Uterus (tissue), 4 donors: ENCODE measurements around the gene AKT2. TPM values are rescaled to one million over a fixed set of nuclear protein-coding genes. Genes with fewer than 3 reads are reported as not detected.

ENCODE experiments used
- DNase-seq, 2 donors: peaks; one replicate each; pipeline ENCODE4 v3.0.0-alpha.2; 2019 to 2020
- H3K27ac ChIP-seq, 2 donors: fragments of 200-600 bp; sonication (generic); 1 replicate in 1 of 2; 2 replicates in 1 of 2; pipeline ENCODE4 v1.5.1; 2016 to 2018
- H3K27me3 ChIP-seq, 2 donors: fragments of 200-600 bp; sonication (generic); one replicate each; pipeline ENCODE4 v1.5.1; 2018 to 2019; ENCODE audit warnings: control low read depth in 1 of 2
- H3K36me3 ChIP-seq, 2 donors: fragments of 200-600 bp; sonication (generic); one replicate each; pipeline ENCODE4 v1.5.1; 2019; ENCODE audit warnings: control low read depth in 1 of 2
- H3K4me1 ChIP-seq, 2 donors: fragments of 200-600 bp; sonication (generic); one replicate each; pipeline ENCODE4 v1.5.1; 2018 to 2019; ENCODE audit warnings: control low read depth in 1 of 2
- H3K4me3 ChIP-seq, 2 donors: fragments of 200-600 bp; sonication (generic); 1 replicate in 1 of 2; 2 replicates in 1 of 2; pipeline ENCODE4 v1.5.1; 2018 to 2019; ENCODE audit warnings: mild to moderate bottlenecking in 1 of 2
- H3K9me3 ChIP-seq, 2 donors: fragments of 200-600 bp; sonication (generic); one replicate each; pipeline ENCODE4 v1.5.1; 2019; ENCODE audit warnings: control low read depth in 1 of 2
- POLR2A ChIP-seq, 2 donors: fragments of 450-650 bp; IDR thresholded peaks; one replicate each; pipeline ENCODE4 v1.6.1; 2016; ENCODE audit warnings: antibody characterized with exemption in 2 of 2, mild to moderate bottlenecking in 1 of 2, moderate library complexity in 1 of 2
- intact Hi-C: fragments of 100-400 bp; cut with DNase I; formaldehyde crosslinking; loops from one replicate; pipeline ENCODE4 v1.15.1; 2023; ENCODE audit warnings: low total_unique reads
- total RNA-seq, 4 donors: library from RNA; depleted of rRNA in 3 of 4; stranded (reverse); fragments of >200 nt in 3 of 4; gene quantifications; one replicate each; pipeline versions ENCODE4 v1.1.0 to v1.2.4, GENCODE V29; 2014 to 2023
- TF ChIP-seq, protein P1 (sequence below), 4 experiments: fragments of 200-600 bp in 2 of 4; fragments of 450-650 bp in 2 of 4; sonication (generic) in 2 of 4; IDR thresholded peaks; one replicate each; pipeline ENCODE4 v1.5.1; 2016 to 2019; ENCODE audit warnings: antibody characterized with exemption in 4 of 4, mild to moderate bottlenecking in 2 of 4, moderate library complexity in 1 of 4
- donor health status: DM: yes; HTN: yes; CAD: no.

AKT2 gene
- total RNA-seq, 4 donors from 2014 or later = 32.6 to 177 (median 95.2) TPM

- H3K36me3 ChIP-seq = no peaks in the 10 kb centered on the region
- peaks cover 0 to 22% of the 10 kb centered on the region in 2 donors for H3K4me1 ChIP-seq
- TF ChIP-seq, protein P1, sequence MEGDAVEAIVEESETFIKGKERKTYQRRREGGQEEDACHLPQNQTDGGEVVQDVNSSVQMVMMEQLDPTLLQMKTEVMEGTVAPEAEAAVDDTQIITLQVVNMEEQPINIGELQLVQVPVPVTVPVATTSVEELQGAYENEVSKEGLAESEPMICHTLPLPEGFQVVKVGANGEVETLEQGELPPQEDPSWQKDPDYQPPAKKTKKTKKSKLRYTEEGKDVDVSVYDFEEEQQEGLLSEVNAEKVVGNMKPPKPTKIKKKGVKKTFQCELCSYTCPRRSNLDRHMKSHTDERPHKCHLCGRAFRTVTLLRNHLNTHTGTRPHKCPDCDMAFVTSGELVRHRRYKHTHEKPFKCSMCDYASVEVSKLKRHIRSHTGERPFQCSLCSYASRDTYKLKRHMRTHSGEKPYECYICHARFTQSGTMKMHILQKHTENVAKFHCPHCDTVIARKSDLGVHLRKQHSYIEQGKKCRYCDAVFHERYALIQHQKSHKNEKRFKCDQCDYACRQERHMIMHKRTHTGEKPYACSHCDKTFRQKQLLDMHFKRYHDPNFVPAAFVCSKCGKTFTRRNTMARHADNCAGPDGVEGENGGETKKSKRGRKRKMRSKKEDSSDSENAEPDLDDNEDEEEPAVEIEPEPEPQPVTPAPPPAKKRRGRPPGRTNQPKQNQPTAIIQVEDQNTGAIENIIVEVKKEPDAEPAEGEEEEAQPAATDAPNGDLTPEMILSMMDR (IDR thresholded peaks at IDR 0.05) = no peak
- no peak for TF ChIP-seq POLR2A (IDR thresholded peaks at IDR 0.05)
- no peaks in the 10 kb centered on the region for H3K27me3 ChIP-seq
- no peaks in the 10 kb centered on the region for H3K9me3 ChIP-seq
- no peak for DNase-seq
- intact Hi-C loops = no loop called here
- H3K27ac ChIP-seq = peak overlapping the region; percentile 94 to 98
- H3K4me3 ChIP-seq = peak overlapping the region; percentile 52 to 61
Measured at GRCh38 chr19:40286235-40286970, 1.3 kb upstream of the AKT2 start.

- TF ChIP-seq, protein P1 (IDR thresholded peaks at IDR 0.05) = peak in 2 of 4 experiments; percentile 2 to 28
- TF ChIP-seq POLR2A (IDR thresholded peaks at IDR 0.05) = peak; percentile 48 to 58
- H3K36me3 ChIP-seq = no peaks in the 10 kb centered on the region
- intact Hi-C loops = no loop called here
- H3K27ac ChIP-seq = peak overlapping the region; percentile 94 to 98
- H3K9me3 ChIP-seq = no peaks in the 10 kb centered on the region
- H3K4me3 ChIP-seq = peak overlapping the region; percentile 61 to 95
- peak; percentile 98 to 99 for DNase-seq
- H3K4me1 ChIP-seq = peaks cover under 1 to 30% of the 10 kb centered on the region in 2 donors
- H3K27me3 ChIP-seq = no peaks in the 10 kb centered on the region
Measured at GRCh38 chr19:40285353-40286234, 449 bp upstream of the AKT2 start.

DNA sequence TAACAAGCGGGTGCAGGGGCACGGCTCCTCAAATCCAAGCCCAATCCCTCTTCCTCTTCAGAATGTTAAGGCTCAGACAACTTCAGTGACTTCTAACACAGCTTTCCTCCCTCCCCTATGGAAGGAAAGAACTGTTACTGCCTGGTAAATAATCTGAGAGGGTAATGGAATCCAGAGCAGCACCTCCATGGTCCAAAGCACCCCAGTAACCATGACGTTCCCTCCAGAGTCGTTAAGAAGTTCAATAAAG, 969 bp downstream of the AKT2 start:
- Histone ChIP-seq H3K27ac (peak overlapping the region; percentile 94 to 98), H3K36me3 (no peaks in the 10 kb centered on the region), H3K4me3 (peak overlapping the region; percentile 61 to 95), H3K9me3 (no peaks in the 10 kb centered on the region), H3K4me1 (peaks cover 11 to 41% of the 10 kb centered on the region in 2 donors), H3K27me3 (no peaks in the 10 kb centered on the region)
- intact Hi-C loops = no loop called here
- TF ChIP-seq, protein P1 (IDR thresholded peaks at IDR 0.05) = no peak
- no peak for TF ChIP-seq POLR2A (IDR thresholded peaks at IDR 0.05)
- no peak for DNase-seq

DNA sequence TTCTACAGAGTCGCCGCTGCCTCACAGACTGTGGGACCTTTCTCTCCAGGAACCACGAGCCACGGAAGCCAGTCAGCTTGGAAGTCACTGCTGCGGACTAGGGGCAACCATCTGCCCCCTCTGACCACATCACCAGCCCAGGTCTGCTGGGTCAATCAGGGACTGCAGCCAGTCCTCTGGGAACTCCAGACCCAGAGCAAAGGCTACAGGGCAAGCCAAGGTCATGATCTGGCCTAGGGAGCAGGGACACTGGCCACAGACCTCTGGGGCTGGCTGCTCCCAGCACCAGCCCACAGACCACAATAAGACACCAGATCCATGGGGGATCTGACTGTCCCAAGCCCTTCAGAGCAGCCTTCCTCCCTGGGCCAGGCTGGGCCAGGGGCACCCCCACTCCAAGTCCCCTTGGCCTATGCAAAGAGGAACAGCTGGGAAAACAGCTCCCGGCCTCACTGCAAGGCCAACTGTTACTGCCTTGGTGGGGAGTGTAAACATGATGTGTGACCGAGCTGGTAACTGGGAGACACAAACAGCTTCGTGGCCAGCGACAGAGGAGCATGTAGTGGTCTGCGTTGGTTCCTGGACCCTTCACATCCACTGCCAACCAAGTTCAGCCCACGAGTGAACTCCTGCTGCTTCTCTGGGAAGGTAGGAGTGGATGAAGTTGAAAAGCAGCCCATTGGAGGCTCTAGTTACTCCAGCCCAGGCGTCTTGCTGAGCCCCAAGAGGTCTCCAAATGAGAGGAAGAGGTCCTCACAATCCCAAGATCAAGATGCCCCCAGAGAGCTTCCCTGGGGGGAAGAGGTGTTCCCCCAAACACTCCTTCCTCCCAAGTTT, 1.5 kb downstream of the AKT2 start:
- no peak for TF ChIP-seq POLR2A (IDR thresholded peaks at IDR 0.05)
- TF ChIP-seq, protein P1 (IDR thresholded peaks at IDR 0.05) = no peak
- no peak for DNase-seq
- Histone ChIP-seq H3K36me3 (no peaks in the 10 kb centered on the region), H3K27ac (peak overlapping the region; percentile 94 to 98), H3K4me3 (peak overlapping the region; percentile 61 to 95), H3K9me3 (no peaks in the 10 kb centered on the region), H3K27me3 (no peaks in the 10 kb centered on the region), H3K4me1 (peaks cover 11 to 46% of the 10 kb centered on the region in 2 donors)
- intact Hi-C loops = no loop called here
